Fibroblast of gingiva (primary cell): ENCODE measurements around the gene HIVEP2.

Source experiments
- DNase-seq: peaks from one replicate; pipeline ENCODE4 v3.0.0-alpha.2; 2011; ENCODE audit warnings: low read depth

Gene HIVEP2

DNA sequence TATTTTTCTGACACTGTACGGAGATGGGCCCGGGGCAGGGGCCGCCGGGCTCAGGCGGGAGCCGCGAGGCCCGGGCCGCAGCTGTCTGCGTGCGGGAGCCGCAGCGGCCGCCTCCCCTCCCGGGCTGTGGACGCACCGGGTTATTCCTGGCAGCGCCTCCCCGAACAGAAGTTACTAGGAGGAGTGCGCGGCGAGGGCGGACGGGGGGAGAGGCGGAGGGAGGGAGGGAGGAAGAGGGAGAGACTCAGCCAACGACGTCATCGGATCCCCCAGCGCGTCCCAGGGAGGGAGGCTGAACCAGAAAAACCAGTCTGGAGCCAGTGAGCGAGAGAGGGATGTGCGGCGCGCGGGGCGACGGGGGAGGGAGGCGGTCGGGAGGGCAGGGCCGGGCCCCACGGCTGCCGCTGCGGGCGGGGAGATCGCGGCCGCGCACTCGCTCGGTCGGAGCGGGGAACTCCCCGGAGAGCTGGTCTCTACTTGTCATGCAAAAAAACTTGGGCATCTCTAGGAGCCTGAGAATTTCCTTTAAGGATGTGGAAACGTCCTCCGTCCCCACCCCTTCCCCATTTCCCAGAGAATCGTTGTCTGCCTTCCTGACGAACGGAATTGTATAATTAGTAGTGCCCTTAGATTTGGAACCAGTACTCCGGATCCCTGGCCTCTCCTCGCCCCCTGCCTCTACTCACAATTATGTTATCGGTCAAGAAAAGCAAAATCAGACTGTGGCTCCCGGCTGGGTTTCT lies 1.4 kb upstream of the HIVEP2 start:
- peak; percentile 99 for DNase-seq

DNA sequence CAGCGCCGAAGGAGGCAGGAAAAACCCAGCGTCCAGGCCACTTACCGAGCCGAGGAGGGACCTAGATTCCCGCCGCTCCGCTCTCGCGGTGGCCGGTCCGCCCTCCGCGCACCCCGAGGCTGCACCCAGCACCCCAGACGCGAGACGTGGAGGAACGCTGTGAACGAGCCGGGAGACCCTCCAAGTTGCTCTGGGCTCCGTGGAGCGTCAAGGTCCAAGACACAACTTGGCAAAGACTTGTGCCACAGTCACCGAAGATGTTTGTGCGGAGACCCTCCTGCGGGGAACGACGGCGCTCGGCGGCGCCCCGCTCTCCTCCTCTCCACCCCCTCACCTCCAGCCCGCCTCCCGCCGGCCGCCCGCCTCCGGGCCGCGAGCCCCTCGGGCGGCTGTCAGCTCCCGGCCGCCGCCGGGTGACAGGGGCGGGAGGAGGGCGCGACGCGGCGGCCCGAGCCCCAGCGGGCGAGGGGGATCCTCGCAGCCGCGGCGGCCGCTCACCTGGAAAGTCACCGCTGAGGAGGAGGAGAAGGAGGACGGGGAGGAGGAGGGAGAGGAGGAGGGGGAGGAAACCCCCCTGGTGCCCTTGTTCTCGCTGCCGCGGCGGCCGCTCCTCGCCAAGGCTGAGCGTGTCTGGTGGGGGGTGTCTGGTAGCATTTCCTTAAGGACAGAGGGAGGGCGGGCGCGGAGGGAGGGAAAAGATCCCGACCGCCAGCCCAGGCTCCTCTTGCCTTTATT lies 637 bp upstream of the HIVEP2 start:
- no peak for DNase-seq

DNA sequence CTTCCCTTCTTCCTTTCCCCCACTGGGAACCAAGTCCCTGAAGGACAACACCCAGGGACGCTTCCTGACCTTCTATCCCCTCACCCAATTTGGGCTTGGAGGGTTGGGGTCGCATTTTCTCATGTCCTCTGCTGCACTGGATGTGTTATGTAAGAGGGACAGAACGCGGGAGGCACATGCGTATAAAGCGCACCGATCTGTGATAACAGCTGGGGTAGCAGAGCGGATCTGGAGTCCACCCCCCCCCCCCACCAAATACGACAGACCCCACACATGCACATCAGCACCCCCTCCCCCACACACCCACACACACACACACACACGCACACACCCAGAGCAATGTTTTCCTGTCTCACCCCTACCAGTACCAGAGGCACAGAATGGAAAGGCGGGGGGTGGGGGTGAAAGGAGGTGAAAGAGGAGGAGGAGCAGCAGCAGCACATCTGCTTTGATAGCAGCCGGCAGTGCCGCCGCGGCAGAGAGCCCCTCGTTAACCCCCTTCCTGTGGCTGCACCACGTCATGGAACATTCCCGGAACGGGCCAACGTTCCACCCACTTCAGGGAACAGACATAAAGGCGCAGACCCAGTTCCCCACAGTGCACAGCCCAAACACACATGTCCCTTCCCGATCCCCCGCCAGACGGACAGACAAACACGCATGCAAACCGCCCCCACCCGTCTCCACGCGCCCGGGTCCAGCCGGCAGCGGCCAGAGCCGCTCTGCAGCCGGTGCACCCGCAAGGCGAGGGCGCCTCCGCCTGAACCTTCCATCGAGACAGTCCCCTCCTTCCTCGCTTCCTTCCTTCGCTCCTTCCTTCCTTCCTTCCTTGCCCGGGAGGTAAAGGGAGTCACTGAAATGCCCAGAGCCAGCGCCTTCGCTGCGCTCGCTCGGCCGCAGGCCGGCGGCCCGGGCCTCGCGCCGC lies 590 bp downstream of the HIVEP2 start:
- DNase-seq, result peak; percentile 92

DNA sequence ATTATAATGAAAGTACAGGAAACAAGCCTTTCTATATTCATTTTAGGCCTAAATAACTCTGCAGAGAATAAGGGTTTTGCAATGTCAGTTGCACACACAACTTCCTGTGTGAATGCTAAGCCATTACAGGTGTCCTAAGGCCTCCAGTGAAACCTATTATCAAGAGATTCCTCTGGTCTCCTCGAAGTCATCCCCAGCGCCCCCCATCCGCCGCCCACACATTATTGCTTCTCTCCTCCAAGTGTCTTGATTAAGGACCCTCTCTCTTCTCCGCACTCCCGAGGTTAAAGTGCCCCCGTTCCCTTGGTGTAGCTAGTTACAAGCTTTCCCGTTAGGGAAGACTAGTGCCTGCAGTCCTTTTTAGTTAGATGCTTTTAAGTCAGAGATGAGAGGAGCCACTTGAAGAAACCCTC lies 1.3 kb downstream of the HIVEP2 start:
- DNase-seq, result peak; percentile 30

DNA sequence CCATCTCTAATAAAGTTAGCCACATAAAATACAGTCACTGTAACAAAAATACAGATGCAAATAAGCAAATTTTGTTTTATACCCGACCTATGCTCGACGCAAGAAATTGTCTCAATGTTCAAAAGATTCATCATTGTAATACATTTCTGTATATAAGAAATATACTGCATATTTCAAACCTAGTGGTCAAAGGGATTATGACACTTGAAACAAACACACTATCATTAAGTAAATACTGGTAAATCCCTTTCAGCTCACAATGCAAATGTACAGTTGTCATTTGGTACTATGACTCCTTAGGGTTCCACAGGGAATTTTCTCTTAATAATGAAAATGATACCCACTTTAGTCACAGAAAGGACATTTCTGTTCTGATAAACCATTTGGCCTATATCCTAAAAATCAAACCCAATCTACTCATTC lies 2.2 kb downstream of the HIVEP2 start:
- peak; percentile 26 for DNase-seq

DNA sequence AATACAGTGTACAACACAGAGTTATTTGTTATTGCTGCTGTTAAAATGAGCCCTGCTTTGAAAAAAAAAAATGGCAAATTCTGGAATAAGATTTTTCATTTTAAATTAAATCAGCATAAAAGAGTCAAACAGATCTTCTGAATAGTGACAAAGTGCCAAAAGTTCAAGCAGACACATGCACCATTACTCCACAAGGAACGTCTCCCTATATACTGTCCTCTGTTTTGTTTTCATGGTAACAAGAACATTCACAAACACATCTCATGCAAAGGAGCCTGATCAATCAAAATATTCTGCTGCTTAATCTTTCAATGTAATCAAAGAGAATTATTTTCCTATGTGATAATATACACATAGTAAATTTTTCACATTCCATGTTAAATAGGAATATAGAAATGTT lies 2.7 kb downstream of the HIVEP2 start:
- no peak for DNase-seq

DNA sequence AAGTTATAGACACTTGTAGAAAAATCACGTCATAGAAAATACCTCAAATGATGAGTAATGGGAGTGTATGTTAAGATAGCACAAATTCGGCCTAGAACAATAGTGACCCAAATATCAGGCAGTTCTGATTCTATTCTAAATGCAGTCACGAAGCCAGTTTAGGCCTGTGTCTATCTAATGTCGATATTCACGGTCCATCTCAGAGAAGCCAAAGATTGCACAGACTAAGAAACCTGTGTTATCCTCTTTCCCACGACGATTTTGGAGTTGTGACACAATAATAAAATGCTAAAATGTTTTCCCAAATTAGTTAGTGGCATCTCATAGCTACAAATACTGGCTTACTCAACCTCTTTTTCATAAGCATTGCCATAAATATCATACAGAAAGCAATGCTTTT lies 4.0 kb downstream of the HIVEP2 start:
- no peak for DNase-seq

DNA sequence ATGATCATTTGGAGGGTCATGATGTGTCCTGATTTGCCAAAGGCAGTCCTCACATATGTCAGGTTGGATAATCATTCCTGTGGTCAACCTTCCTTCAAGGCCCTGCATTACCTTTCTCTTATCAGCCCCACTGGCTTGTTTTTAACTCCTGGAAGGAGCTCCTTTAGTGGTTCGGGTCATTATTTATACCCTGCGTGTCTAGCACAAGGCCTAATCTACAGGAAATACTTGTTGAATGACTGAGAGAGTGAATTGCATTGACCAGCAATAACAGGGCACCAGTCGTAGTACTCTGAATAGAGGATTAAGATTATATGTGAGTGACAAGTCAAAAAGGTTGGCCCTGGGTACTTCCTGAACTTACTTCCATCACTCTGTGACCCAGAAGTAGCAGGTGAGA lies 4.5 kb downstream of the HIVEP2 start:
- no peak for DNase-seq

DNA sequence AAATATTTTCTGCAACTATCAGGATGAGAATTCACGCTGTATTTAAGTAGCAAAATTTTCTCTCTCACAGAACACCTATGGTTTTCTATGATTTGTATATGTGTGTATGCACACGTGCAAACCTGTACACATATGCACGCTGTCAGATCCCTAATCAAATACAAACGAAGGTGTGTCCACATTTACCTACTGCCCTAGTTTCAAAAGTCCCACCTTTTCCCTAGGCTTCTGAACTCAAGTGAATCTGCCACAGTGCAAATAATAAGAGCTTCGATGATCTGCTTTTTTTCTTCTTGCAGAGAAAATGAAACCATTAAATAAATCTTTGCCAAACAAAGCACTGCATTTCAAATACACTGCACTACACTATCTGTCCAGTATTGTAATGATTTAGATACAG lies 6.5 kb downstream of the HIVEP2 start:
- no peak for DNase-seq

DNA sequence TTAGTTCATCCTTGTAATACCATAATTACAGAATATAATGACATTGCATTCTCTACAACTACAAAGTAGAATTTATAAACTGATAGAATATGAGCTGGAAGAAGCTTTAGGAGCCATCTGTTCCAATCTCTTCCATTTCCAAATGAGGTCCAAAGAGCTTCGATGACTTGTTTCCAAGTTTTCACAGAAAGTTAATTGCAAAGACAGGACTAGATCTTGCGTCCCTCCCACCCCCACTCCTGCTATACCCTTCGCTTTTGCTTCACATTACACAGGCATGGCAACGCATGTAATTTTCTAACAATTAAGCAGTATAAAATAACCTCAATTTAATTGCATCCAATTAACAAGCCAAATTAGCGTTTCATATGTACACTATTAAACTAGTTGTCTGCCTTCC lies 7.0 kb downstream of the HIVEP2 start:
- no peak for DNase-seq

DNA sequence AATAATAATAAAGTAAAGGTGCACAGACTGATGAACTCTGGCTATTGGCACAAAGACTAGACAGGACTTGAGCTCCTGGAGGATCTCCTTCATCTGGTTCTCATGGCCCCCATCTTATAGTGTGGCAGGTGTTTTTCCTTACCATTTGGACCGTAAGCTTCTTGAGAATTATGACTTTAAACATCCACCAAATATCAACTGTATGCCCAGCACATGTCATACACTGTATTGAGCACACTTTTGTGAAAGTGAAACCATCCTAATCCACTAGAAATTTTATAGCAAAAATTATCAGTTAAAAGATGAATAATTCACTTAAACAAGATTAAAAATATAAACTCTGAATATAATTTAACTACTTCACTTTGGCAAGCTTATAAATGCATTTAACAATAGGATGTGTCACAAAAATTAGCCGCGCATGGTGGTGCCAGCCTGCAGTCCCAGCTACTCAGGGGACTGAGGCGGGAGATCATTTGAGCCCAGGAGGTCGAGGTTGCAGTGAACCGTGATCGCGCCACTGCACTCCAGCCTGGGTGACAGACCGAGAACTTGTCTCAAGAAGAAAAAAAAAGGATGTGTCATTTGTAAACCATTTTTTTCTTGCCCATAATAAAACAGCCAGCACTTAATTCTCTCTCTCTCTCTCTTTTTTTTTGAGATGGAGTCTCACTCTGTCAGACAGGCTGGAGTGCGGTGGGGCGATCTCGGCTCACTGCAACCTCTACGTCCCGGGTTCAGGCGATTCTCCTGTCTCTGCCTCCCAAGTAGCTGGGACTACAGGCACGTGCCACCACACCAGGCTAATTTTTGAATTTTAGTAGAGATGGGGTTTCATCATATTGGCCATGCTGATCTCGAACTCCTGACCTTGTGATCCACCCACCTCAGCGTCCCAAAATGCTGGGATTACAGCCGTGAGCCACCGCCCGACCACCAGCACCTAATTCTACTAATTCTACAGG lies 9.1 kb downstream of the HIVEP2 start:
- DNase-seq, result no peak

DNA sequence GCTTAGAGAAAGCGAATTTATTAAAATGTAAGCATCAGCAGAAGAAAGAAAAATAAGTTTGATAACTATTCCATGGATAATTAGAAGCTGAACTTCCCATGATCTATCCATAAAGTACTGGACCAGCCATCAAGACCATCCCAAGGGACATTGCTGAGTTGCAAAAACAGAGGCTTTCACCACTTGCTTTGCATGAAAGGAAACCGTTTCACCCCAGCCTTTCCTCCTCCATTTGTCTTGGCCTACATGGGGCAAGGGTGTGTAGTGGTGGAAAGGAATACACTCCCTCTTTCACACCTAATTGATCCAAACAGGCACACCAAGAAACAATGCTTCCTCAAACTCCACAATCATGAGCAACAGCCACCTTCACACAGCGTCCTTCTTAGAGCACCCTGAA lies 10.4 kb downstream of the HIVEP2 start:
- DNase-seq, result no peak

DNA sequence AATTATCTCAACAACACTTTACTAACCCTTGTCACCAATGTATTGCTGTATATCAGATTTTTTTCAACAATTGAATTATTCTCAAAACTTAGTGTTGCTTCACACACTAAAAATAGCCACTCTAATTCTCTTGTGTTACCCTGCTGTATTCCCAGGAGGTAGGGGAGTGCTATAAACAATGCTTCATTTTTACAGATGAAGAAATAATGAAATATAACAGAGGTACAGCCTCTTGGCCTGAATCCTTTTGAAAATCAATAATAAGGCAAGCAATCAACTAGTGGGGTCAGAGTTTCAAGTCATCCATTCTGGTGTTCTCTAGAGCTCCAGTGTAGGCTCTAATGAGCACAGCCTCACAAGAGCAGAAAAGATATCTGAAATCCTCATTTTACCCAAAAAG lies 10.9 kb downstream of the HIVEP2 start:
- peak; percentile 30 for DNase-seq

DNA sequence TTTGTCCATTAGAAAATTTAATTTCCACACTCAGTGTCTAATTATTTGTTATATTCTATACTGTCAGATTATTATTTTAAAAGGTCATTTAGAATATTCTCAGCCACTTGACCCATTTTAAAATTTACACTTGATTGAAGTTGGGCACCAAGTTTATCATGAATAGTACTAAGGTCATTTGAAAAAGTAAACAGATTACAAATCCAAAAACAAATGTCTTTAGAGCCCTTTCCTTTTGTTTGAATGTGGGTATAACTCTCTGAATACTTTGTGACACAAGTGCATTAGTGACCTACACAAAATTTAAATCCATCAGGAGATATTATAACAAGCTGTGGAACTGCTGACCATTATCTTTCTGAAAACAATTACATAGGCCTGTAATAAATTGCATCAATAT lies 11.3 kb downstream of the HIVEP2 start:
- DNase-seq, result no peak

DNA sequence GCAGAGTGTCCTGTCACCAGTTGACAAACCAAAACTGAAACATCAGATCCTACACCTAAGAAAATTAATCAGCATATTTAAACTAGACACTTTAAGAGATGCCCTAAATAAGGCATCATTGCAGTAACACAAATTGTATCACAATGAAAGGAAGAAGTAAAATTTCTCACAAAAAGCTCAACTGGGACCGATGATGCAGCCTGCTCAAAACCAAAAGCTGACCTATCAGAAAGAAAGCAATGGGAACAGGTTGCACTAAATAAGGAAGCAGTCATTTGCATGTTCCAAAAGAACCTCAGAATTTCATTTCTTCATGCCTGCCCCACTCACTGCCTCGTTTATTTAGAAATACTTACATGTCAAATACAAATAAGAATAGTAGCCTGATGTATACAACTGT lies 12.1 kb downstream of the HIVEP2 start:
- no peak for DNase-seq

DNA sequence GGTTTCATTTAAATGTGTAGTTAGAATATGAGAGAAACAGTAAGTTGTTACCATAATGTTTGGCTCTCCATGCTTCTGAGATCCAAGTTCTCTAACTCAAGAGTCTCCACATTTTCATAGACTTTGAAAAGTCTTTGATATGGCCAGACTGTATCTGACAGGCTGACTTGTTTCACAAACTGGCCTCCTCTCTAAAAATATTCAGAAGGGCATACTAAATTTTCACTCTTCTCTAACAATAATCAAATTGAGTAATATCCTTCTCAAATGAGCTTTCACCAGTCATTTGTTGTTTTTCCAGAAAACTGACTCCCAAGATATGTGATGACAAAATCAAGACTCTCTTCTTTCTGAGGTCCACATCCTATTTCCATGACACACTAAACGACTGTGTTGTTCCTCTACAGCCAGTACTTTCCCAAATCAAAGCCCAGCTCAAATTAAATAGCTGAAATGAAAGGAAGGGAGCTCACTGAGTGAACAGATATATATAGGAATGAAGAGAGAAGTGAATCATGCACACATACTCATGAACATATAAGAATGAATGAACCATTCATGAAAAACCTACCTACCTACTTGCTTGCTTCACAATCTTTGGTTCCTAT lies 15.1 kb downstream of the HIVEP2 start:
- peak; percentile 70 for DNase-seq

DNA sequence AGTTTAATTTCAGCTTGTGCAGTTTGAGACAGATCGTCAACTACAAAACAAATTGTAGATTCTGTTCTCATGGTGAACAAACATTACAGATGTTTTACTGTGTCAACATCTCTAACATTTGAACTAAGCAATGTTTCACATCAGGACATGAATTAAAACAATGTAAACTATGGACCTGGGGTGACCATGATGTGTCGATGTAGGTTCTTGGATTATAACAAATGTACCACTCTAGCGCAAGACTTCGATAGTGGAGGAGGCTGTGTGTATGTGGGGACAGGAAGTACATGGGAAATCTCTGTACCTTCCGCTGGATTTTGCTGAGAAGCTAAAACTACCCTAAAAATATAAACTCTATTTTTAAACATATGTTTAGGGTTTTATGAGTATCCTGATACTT lies 17.1 kb downstream of the HIVEP2 start:
- no peak for DNase-seq

DNA sequence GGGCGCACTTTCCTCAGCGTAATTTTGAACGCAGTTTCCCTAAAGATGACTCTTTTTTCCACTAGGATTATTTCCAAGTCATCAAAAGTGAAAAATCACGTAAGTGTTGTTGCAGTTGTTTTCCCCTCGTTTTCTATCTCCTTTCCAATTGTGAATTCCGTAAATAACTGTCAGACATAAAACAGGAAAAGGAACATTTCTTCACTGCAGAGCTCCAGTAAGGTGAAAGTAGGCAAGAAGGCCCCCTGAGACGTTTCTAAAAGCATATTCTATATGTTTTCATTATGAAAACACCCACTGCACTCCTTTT lies 17.8 kb downstream of the HIVEP2 start:
- no peak for DNase-seq

DNA sequence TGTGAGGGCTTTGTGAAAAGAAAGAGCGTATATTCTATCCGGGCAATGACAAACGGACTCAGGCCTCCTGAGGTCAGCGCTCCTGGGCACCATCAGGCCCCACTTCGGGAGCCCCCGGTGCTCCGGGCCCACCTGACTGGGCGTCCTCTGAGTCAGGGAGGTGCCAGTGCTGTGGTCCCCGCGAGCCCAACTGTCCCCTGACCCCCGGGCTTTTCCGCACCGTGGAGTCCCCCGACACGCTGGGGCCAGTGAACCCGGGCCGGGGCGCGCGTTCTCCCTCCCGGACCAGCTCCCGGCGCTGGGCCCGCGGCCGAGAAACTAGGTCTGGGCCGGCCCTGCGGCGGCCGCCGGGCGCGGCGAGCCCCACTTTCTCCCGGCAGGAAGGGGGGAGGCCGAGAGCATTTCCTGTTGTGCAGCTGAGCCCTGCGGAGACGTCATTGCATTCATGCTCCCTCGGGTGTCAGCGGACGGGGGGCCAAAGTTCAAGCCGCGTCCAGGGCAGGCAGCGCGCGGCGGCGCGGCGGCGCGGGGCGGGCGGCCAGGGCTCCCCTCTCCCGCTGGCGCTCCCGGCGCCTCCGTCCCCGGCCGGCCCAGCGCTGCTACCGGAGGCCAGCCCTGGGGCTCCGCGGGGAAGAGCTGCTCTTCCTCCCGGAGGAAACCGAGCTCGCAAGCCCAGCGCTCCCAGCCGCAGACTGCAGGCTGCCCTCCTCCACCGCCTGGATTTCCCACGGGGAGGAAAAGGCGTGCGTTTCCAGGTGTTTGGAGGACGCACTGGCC lies 18.3 kb downstream of the HIVEP2 start:
- DNase-seq, result peak; percentile 85

DNA sequence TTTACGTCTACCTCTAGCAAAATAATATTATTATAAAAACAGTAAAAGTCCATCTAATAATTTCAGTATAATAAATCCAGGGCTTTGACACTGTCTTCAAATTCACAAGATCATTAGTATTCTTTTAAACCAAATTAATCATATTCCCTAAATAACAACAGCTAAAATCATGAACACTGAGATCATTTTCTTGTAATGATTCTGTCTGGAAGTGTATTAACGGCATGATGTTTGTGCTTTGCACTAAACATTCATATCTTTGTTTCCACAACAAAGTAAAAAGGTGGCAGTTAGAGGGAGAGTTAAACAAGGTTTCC lies 18.8 kb downstream of the HIVEP2 start:
- no peak for DNase-seq
